H1 (cell line): Measurements from ENCODE around the gene CHST1.

ENCODE experiments used
- EZH2 ChIP-seq: fragments of 200-600 bp; sonication (generic); IDR thresholded peaks from 2 replicates; pipeline ENCODE4 v1.7.1; 2012; ENCODE audit warnings: low read depth, mild to moderate bottlenecking, moderate library complexity, low read length, inconsistent platforms; ENCODE audit not compliant: severe bottlenecking
- RNF2 ChIP-seq: fragments of 200-900, 300-1000 bp; sonication (generic); IDR thresholded peaks from 2 replicates; pipeline ENCODE4 v1.7.1; 2016; ENCODE audit warnings: borderline replicate concordance, low read depth, mild to moderate bottlenecking, antibody characterized with exemption, low read length; ENCODE audit not compliant: poor library complexity, severe bottlenecking; ENCODE audit errors: missing control alignments
- TF ChIP-seq, protein P1 (sequence below), 3 experiments: IDR thresholded peaks; 1 replicate in 2 of 3; 2 replicates in 1 of 3; pipeline versions ENCODE4 v1.5.1 to v1.6.1; 2011; ENCODE audit warnings: low read length in 3 of 3, mild to moderate bottlenecking in 3 of 3, inconsistent platforms in 2 of 3, low read depth in 1 of 3, moderate library complexity in 1 of 3; ENCODE audit not compliant: insufficient read depth in 1 of 3; ENCODE audit errors: control extremely low read depth in 1 of 3

DNA sequence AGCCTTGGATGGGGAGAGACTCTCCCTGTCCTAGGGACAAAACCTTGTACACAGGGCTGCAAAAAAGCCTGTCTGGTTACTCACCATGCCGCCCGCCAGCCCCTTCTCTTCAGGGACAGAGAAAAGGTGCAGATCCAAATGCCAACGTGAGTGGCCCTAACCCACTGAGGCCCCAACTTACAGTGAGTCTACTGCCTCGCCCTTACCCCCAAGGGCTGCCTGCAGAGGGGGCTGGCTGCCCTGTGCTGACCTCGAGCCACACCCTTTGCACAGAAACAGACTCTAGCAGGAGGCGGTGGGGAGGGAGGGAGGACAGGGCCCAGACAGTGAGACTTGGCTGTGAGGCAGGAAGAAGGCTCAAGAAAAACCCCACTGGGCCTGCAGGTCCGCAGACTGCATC lies 13.6 kb upstream of the CHST1 start:
- TF ChIP-seq, protein P1, sequence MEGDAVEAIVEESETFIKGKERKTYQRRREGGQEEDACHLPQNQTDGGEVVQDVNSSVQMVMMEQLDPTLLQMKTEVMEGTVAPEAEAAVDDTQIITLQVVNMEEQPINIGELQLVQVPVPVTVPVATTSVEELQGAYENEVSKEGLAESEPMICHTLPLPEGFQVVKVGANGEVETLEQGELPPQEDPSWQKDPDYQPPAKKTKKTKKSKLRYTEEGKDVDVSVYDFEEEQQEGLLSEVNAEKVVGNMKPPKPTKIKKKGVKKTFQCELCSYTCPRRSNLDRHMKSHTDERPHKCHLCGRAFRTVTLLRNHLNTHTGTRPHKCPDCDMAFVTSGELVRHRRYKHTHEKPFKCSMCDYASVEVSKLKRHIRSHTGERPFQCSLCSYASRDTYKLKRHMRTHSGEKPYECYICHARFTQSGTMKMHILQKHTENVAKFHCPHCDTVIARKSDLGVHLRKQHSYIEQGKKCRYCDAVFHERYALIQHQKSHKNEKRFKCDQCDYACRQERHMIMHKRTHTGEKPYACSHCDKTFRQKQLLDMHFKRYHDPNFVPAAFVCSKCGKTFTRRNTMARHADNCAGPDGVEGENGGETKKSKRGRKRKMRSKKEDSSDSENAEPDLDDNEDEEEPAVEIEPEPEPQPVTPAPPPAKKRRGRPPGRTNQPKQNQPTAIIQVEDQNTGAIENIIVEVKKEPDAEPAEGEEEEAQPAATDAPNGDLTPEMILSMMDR (IDR thresholded peaks at IDR 0.05; ENCODE audit: control extremely low read depth in 1 of 3, insufficient read depth in 1 of 3, low read depth in 1 of 3, low read length in 3 of 3): peak; percentile 36 to 45 (median 43)
- TF ChIP-seq EZH2: no peak
- no peak for TF ChIP-seq RNF2
